HG03565 (cell line): ENCODE results near the gene GRPEL1.
"Not testable (repeated sequence)": the region's sequence is repeated elsewhere in the genome, so short reads cannot be mapped to it uniquely, and the experiment has no call there.

Experiments used
- ATAC-seq: cut with Tn5 transposase; IDR thresholded peaks from one replicate; pipeline ENCODE4 v1.9.1; 2021; ENCODE audit warnings: mild to moderate bottlenecking, moderate library complexity; ENCODE audit not compliant: unreplicated experiment

Gene GRPEL1

DNA sequence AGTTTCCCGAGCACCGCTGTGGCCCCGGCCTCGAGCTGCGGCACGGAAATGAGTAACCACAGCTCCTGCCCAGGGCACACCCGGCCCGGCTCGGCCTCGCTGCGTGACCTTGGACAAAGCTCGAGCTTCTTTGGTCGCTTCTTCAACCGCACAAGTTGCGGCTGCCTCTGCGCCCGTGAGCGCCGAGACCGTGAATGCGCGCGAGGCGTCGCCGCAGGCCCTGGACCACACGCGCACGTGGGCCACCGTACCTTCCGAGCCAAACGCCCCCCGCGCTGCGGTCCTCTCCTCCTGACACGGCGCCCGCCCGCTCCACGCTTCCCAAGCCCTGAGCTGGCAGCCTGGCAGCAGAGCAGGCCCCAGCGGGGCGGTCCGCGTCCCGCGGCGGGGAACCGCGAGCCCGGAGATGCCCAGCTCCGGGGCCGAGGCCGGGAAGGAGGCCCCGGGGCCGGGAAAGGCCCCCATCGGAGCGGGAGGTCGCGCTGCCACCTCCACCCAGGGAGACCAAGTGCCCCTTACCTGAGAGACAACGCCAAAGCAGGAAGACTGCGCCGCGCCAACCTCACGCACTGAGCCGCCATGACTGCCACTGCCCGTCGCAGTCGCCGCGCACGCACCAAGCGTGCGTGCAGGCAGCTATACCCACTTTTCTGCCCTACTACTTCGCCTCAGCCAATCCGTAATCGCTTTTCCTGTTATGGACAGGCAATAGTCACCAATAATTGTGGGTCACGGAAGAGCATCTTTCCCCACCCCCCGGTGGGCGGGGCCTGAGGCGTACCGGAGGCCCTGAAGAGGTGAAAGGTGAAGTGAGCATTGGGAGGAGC is at the start of gene GRPEL1:
TSS of gene GRPEL1 (minus strand) at position 613 of the 827 bp plus-strand sequence. CDS start at position 581, 32 bp downstream.
- peak; percentile 89 for ATAC-seq

- ATAC-seq, result no peak
These were observed 48.8 kb upstream of the GRPEL1 start for GRCh38 chr4:7116705-7117104.

GRCh38 chr4:7115557-7116340 is 47.9 kb upstream of the GRPEL1 start:
- no peak for ATAC-seq

DNA sequence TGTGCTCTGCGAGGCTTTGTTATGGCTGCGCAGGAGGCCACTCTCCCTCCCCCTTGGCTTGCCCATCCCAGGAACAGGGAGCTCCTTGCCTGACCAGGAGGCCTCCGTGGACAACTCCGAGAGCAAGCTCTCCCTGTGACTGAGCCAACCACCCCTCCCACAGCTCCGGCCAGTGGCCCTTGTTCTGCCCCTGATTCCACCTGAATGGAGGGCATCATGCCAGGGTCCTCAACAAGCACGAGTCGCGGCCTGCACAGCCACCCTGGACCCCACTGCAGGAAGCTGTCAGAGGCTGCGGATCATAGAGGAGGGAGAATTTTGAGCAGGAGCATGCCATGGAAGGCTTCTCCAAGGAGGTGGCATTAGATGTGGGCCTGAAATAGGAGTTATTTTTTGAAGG is 44.8 kb upstream of the GRPEL1 start:
- no peak for ATAC-seq

DNA sequence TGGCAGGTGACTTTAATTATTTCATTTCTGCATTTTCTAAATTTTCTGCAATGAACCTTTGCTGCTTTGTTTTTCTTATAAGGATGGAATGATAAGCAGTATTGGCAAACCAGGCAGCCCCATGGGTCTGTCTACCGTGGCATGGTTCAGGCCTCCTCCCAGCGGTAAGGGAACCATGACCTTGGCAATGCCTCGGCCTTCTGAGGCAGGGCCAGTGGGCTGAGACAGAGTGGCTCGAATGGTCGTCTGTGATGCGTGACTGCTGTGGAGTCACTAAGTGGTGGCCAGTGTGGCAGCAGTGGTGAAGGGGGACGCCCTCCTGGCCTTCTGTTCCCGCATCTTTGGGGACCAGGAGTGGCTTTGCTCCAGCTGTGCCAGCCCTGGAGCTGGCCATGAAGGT is 43.6 kb upstream of the GRPEL1 start:
- ATAC-seq, result no peak

- no peak for ATAC-seq
These were observed 42.7 kb upstream of the GRPEL1 start for GRCh38 chr4:7110546-7110945.

GRCh38 chr4:7109169-7109568 is 41.3 kb upstream of the GRPEL1 start:
- no peak for ATAC-seq

DNA sequence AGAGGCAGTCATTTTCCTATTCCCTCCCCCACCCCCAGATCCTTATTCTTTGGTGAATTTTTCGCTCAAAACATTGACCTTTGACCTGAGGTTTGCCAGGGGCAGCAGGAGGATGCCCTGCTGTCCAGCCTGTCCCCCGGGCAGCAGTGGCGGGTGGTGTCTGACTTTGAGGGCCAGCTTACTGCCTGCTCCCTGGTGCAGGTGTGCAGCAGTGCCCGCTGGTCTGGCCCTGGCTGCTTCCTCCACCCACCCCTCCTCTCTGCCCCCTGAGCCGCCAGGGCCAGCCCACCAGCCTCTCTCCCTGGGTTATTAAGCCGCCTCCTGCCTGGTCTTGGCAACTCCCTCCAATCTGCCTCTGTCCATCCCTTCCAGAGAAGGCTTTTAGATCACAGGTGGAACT is 40.8 kb upstream of the GRPEL1 start:
- no peak for ATAC-seq

DNA sequence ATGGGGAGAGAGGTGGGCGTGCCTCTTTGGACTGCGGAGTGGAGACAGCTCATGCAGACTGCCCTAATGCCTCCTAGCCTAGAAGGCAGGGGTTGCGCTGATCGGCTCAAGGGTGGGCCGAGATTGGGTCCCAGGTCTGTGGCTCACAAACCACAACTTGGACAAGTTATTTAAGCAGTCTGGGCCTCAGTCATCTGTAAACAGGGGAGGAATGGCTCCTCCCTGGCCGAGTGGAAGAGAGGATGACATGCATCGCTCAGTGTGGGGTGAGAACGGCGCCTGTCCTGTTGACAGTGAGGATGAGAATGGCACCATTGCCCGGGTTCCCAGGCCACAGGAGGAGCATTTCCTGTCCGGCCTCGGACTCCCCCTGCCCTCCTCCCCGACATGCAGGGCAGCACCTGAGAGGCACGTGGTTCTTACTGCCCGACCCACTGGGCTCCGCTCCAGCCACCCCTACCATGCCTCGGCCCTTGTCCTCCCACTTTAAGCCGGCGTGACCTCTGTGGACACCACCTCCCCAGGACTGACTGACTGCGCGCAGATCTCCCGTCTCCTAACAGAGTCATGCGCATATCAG is 40.3 kb upstream of the GRPEL1 start:
- no peak for ATAC-seq

- ATAC-seq, result no peak
These were observed 39.5 kb upstream of the GRPEL1 start for GRCh38 chr4:7107166-7107905.

DNA sequence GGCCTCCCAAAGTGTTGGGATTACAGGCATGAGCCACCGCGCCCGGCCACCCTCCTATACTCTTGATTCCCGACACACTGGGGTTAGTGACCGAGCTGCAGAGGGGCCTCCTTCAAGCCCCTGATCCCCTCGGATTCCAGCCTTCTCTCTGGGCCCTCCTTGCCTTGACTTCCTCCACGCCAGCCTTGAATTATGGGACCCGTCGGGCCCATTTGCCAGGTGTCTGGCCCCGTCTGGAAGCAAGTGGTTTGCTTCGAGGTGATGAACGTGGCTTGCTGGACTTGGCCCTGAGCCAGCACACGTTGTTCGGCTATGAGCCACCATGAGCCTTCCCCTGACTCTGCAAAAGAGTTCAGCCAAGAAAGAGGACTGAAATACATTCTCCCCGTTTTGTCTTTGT is 37.4 kb upstream of the GRPEL1 start:
- no peak for ATAC-seq

GRCh38 chr4:7104366-7105031 is 36.6 kb upstream of the GRPEL1 start:
- no peak for ATAC-seq

DNA sequence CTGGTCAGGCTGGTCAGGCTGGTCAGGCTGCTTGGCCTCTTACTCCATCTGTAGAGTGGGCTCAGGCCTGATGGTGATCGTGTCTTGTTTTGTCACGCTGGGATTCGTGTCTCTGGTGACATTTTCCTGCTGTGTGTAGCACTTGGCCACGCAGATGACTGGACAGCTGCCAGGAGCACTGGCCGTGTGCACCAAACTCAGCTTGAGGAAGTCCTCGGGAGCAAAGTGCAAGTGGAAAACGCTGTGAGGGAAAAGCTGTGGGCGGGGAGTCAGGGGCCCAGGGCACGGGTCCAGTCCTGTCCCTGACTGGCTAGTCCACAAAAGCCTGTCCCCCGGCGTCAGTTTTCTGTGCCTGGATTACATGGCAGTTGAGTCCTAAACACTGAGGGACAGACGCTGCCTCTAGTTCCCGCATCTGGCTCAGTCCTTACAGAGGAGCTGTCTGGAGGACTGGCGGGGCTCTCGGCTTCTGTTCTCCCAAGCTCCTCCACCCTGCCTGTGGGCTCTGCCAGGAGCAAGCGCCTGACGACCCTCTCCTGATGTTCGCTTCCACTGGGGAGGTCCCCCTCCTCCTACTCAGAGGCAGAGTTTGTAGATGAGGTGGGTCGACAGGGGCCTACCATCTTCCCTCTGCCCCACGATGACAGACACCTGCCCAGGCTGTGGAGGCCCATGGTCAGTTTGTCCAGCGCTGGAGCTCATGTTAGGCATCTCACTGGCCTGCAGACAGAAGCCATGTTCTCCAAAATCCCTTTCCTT is 35.9 kb upstream of the GRPEL1 start:
- ATAC-seq, result no peak

- peak; percentile 56 for ATAC-seq
These were observed 35.3 kb upstream of the GRPEL1 start for GRCh38 chr4:7103031-7103606.

GRCh38 chr4:7102516-7102909 is 34.6 kb upstream of the GRPEL1 start:
- not testable (repeated sequence) for ATAC-seq

DNA sequence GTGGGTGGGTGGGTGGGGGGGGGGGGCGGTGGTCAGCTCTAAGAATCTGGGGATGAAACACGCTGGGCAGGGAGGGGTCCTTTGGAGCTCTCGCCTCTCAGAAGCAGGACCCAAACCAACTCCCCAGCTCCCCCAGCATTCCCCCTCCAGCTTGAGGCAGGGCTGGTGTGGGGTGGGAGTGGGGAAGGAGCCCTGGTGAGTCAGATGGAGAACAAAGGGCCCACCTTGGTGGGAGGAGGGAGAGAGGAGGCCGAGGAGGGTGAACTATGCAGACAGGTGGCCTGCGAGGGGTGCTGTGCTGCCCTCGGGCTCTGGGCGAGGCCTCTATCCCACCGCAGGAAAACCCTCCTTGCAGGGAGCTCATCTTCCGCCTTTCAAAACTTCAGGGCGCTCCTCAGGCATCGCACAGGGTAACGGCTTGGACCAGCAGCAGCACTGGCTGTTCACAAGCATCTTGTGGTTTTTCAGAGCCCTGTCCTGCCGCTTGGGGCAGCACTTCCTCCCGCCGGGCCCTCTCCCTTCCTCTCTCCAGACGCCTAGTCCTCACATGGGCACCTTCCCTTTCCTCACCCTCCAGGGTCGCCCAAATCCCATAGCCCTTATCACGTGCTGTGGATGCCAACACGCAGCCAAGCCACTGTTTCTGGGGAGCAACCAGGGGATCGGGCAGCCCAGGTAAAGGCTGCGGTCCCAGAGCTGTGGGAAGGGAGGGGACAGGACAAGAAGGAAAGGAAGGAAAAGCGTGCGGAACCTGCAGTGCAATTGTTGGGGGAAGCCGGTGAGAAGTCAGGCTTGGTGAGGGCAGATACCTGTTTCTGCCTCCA is 34.0 kb upstream of the GRPEL1 start:
- peak; percentile 75 for ATAC-seq

GRCh38 chr4:7096236-7096635 is 28.4 kb upstream of the GRPEL1 start:
- no peak for ATAC-seq

GRCh38 chr4:7095611-7096155 is 27.8 kb upstream of the GRPEL1 start:
- no peak for ATAC-seq
